Skin of body (tissue), 2 donors: ENCODE data around the gene DDX31. TPM values are rescaled to one million over a fixed set of nuclear protein-coding genes. Genes with fewer than 3 reads are reported as not detected.

Source experiments
- DNase-seq: peaks from one replicate; lab custom pipeline; 2025; lab: John Stamatoyannopoulos, UW
- total RNA-seq: library from RNA; depleted of rRNA; stranded (reverse); fragments of >200 nt; gene quantifications from one replicate; pipeline ENCODE4 v1.2.3, GENCODE V29; 2014

DDX31 gene
- total RNA-seq, 1 donor from 2014 or later = 13.8 TPM

DNA sequence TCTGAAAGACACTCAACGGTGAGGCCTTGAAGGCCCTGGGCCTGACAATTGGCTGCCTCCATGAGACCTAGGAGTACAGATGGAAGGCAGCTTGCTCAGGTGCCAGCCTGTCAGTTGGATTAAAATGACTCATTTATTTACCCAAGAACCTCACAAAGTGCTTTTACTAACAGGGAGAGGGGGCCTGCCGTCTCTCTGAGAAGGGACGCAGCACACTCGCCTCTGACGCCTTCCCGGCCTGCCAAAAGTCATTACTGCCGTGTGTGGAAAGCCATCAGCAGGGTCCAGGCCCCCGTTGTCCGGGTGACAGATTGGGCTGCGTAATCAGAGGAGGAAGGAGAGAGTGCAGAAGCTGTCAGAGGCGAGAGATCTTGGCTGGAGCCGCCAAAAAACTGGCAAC is 32.4 kb downstream of the DDX31 start:
- no peak for DNase-seq

- DNase-seq = no peak
Measured at GRCh38 chr9:132634327-132634726, 35.5 kb downstream of the DDX31 start.

DNA sequence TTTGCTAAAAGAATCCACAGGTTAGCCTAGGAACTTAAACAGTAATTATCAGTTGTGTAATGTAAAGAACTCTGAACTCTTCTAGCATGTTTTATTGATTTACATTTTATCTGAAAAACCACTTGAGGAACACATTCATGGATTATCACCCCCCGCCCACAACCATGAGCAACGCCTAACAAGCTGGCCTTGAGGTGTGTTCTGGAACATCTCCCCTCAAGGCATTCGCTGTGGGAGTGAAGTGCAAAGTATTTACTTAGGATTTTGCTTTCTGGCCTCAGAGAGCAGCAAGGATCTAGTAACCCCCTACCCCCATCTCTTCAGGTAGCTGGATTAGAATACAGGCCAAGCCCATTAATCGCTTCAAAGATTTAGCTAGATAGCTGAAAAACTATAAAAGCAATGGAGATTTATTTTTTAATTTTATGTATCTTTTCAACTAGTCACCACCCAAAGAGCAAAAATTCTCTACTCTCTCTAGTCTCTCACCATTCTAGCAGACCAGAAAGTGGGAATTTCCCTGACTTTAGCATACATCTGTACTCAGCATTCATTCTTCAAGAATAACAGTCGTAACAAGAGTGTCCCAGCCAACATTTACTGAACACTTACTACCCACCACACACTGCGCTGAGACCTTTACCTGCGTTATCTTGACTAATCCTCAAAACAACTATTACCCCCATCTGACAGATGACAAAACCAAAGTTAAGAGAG is 37.2 kb downstream of the DDX31 start:
- no peak for DNase-seq

GRCh38 chr9:132631685-132632084 is 38.1 kb downstream of the DDX31 start:
- no peak for DNase-seq

DNA sequence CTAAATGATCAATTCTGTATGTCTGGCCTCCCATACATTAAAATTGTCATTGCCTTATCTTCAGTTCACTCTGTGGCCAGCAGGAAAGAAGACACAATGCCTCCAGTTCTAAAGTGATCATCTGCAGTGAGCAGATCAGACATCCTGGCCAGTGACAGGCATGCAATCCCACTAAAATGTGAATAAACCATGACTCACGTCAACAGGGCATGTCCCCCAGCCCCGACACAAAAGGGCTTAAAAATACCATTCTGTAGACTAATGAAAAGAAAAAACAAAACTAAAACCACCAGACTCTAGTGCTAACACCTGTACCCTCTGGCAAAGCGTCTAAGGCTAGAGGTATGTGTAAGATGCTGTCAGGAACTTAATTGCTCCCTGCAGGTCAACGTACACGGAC is 38.5 kb downstream of the DDX31 start:
- DNase-seq = no peak

DNA sequence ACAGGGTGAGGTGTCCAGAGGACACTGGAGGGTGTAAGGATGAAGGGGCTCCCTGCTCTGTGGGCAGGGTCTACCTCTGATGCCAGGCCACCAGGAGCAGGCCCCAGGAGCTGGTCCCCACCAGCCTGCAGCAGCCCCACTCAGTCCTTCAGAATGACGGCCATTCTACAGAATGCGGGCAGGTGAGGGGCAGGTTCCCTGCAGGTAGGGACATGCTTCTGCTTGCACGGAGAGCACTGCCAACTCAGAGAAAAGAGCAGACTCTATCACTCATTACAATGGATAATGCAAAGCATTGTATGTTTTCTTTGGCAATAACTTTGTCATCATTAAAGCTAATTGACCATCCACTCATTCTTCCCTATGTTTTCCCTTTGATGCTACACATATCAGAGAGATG is 39.0 kb downstream of the DDX31 start:
- no peak for DNase-seq

GRCh38 chr9:132630116-132630515 is 39.7 kb downstream of the DDX31 start:
- no peak for DNase-seq

DNA sequence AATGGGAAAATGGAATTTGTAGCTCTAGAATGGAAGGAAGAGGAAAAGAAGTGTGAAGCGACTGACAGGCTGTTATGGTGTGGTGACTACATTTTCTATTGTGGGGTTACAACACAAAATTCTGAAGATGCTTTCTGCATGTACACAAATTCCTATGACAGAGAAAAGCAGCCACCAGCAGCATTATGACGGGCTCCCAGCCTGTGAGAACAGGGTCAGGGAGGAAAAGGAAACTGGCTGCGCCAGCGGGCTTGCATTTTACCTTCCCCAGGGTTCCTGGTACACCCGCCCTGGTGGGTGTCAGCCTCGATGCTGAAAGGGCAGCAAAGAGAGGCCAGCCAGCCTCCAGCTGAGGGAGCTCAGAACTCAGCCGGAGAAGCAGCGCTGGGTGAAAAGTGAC is 41.0 kb downstream of the DDX31 start:
- DNase-seq = no peak

DNA sequence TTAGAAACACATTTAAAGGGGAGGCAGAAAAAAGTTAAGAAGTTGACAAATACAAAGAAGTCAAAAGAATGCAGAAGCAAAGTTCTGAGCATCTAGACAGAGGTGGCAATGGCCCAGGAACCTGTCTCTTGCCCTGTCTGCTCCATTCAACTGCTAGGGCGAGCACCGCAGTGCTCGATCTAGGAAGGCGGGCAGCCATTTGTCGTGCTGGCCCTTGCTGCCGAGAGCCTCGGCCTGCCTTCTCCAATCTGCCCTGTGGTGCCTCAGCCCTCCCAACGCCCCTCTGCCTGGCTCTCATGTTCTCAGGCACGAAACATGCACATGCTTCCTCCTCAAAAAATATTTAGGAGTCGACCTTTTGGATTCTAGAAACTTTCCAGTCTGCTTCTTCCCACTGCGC is 42.2 kb downstream of the DDX31 start:
- no peak for DNase-seq

DNA sequence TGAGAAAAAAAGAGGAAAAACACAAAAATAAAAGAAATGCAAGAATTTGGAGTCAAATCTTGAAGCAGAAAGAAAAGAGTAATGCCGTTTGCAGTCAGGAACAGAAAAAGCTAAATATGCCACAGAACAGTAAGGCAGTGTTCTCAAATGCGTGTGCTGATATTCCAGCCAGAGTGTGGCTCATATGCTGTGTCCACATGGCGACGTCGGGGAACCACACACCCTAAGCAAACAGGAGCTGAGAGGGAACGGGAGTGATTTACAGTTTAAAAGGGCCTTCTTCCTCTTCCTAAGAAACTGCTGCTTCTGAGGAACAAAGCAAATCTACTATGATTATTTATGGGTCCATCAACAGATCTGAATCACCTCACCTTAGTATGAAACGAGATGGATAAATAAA is 42.7 kb downstream of the DDX31 start:
- DNase-seq = no peak

GRCh38 chr9:132626285-132626684 is 43.5 kb downstream of the DDX31 start:
- no peak for DNase-seq

GRCh38 chr9:132622159-132622558 is 47.6 kb downstream of the DDX31 start:
- no peak for DNase-seq

DNA sequence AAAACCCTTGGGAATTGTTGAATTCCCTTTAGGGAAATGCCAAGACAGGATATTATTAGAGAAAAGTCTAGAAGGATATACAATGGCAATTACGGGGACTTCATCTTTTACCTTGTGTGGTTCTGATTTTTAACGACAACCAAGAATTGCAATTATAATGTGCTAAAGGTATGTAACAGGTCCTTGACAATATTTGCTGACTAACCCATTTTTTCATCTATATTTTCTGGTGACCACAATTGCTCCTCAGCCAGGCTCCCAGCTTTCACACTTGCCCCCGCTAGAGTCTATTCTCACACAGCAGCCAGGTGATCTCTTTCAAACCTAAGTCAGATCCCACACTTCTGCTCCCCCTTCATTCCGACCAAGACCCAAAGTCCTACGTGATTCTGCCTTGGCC is 53.1 kb downstream of the DDX31 start:
- no peak for DNase-seq

- DNase-seq = no peak
Measured at GRCh38 chr9:132615774-132616173, 54.0 kb downstream of the DDX31 start.

- DNase-seq = no peak
Measured at GRCh38 chr9:132614324-132614723, 55.5 kb downstream of the DDX31 start.

DNA sequence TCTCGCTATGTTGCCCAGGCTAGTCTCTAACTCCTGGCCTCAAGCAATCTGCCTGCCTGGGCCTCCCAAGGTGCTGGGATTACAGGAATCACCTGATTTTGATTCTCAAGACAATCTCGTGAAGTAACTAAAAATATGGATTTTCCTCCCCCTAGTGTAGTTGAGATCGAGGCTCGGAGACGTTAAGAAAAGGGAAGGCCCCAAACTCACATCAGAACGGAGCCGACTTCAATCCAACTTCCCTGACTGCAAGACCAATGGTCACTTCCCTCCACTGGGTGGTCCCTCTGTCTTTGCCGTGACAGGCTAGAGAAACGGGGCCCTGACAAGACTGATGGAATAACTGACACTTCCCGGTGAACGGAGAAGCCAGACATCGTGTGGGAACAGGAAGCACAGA is 59.1 kb downstream of the DDX31 start:
- DNase-seq = no peak

DNA sequence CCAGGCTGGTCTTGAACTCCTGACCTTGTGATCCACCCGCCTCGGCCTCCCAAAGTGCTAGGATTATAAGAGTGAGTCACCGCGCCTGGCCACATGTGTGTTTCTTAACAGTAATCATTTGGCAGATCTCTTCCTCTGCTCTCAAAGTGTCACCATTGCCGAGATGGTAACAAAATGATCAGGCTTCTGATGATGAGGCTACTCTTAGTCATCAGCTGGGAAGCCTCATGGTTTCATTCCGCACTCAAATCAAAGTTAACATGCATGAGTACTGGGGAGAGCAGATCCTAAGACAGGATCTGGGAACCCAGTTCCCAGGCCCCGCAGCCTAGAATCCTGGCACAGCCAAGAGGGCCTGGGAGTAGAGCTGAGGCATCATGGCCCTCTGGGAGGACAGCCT is 60.0 kb downstream of the DDX31 start:
- DNase-seq = no peak

DNA sequence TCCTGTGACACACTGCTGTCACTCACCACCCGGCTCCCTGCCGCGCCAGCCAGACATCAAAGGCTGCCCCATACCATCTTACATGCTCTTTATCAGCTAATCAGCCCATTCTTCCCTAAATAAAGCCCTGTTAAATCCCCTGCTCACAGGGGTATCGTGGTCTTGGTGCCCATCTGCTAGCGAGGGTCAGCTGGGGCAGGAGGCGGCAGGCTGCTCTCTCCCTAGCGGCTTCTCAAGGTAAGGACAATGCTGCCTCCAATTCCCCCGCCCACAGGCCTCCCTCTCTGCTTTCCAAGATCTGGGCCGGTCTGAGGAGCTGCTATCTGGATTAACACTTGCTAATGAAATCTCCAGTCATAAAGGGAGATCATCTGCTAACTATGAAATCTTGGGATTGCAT is 60.6 kb downstream of the DDX31 start:
- no peak for DNase-seq

- no peak for DNase-seq
Measured at GRCh38 chr9:132606066-132606465, 63.7 kb downstream of the DDX31 start.

DNA sequence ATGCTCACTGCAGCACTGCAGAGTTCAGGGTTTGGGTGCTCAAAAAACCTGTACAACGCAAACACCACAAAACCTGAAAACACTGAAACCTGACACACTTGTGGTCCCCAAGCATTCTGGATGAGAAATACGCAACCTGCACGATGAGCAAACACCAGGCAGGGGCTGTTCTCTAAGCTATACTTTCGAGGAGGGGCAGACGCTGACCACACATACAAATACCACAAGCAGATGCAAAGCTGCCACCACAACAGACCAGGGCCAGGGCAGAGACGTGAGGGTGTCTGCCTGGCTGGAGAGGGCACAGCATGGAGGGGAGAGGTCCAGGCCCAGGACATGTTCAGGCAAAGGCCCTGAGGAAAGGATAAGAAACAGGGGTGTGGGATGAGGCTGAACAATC is 64.4 kb downstream of the DDX31 start:
- DNase-seq = no peak

DNA sequence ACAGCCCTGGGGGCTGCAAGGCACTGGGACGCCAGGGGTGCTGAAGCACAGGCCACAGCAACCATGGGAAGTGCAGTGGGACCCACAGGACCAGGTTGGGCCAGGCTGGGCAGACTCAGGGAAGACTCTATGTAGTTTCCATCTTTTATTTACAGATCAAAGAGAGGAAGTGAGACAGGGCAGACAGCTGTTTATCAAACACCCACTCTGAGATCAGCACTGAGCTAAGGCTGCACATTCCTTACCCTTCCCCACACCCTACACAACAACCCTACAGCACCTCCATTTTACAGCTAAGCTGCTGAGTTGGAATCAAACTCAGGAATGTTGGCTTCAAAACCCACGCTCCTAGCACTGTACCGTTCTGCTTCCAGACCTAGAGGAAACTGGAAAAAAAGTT is 67.6 kb downstream of the DDX31 start:
- DNase-seq = no peak

- DNase-seq = no peak
Measured at GRCh38 chr9:132600326-132600984, 69.3 kb downstream of the DDX31 start.

DNA sequence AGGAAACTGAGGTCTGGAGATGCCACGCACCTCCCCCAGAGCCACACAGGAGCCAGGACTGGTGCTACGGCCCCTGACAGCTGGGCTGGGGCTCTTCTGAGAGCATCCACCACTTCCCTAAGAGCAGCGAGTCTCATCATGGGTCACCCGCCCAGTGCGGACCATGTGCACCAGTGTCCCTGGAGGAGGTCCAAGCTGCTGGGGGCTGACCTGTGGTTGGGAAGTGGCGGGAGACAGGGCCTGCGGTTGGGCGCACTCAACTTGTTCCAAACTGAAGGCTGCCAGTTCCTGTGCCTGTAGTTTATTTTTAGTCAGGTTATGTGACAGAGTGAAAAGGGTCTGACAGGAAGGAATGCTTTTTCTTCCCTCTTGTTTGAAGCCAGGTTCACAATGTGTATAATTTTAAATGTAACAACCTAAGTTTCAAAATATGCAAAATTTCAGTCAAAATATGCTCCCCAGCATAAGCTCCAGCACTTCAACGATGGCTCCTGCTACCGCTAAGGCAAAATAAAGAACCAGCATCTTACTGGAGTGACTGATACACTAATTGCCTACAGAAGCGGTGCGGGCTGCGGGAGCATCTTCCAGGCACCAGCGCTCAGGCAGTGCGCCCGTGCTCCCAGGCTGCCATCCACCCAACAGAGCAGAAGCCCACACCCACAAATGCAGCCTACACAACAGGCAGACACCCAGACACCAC is 72.6 kb downstream of the DDX31 start:
- no peak for DNase-seq
